ENCODE data around the gene ADCY3.

- TF ChIP-seq, protein P1, sequence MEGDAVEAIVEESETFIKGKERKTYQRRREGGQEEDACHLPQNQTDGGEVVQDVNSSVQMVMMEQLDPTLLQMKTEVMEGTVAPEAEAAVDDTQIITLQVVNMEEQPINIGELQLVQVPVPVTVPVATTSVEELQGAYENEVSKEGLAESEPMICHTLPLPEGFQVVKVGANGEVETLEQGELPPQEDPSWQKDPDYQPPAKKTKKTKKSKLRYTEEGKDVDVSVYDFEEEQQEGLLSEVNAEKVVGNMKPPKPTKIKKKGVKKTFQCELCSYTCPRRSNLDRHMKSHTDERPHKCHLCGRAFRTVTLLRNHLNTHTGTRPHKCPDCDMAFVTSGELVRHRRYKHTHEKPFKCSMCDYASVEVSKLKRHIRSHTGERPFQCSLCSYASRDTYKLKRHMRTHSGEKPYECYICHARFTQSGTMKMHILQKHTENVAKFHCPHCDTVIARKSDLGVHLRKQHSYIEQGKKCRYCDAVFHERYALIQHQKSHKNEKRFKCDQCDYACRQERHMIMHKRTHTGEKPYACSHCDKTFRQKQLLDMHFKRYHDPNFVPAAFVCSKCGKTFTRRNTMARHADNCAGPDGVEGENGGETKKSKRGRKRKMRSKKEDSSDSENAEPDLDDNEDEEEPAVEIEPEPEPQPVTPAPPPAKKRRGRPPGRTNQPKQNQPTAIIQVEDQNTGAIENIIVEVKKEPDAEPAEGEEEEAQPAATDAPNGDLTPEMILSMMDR (IDR thresholded peaks at IDR 0.05), result no peak
- TF ChIP-seq POLR2A (IDR thresholded peaks at IDR 0.05) (no peak), EP300 (IDR thresholded peaks at IDR 0.05) (no peak)
Measured at GRCh38 chr2:24837996-24838513, 82.0 kb downstream of the ADCY3 start.
